ENCODE measurements around the gene ZNF440.
"Not testable (repeated sequence)": the region's sequence is repeated elsewhere in the genome, so short reads cannot be mapped to it uniquely, and the experiment has no call there.

Gene ZNF440

GRCh38 chr19:11814700-11815035 is 595 bp downstream of the ZNF440 start:
- no peak for DNase-seq
- in situ Hi-C loops (cut with HindIII; ENCODE audit: low pct_ligation_motif_present, low pct_unique_long_range_greater_than_20kb, low sequenced_read_pairs), result no loop called here

GRCh38 chr19:11821474-11822109 is 7.5 kb downstream of the ZNF440 start:
- no peak for DNase-seq
- in situ Hi-C loops (cut with HindIII; ENCODE audit: low pct_ligation_motif_present, low pct_unique_long_range_greater_than_20kb, low sequenced_read_pairs), result no loop called here

- in situ Hi-C loops (cut with HindIII; ENCODE audit: low pct_ligation_motif_present, low pct_unique_long_range_greater_than_20kb, low sequenced_read_pairs), result not testable (repeated sequence)
These were observed 15.1 kb downstream of the ZNF440 start for GRCh38 chr19:11828957-11829876.

GRCh38 chr19:11832253-11832912 is 18.3 kb downstream of the ZNF440 start:
- no peak for DNase-seq
- in situ Hi-C loops (cut with HindIII; ENCODE audit: low pct_ligation_motif_present, low pct_unique_long_range_greater_than_20kb, low sequenced_read_pairs), result no loop called here

More at GRCh38 chr19:11828957-11829876, 15.1 kb downstream of the ZNF440 start:
- DNase-seq, result not testable (repeated sequence)

GRCh38 chr19:11833541-11833940 is 19.5 kb downstream of the ZNF440 start:
- in situ Hi-C loops (cut with HindIII; ENCODE audit: low pct_ligation_motif_present, low pct_unique_long_range_greater_than_20kb, low sequenced_read_pairs), result no loop called here
- DNase-seq, result no peak

- in situ Hi-C loops (cut with HindIII; ENCODE audit: low pct_ligation_motif_present, low pct_unique_long_range_greater_than_20kb, low sequenced_read_pairs); DNase-seq: not testable (repeated sequence)
These were observed 21.6 kb downstream of the ZNF440 start for GRCh38 chr19:11835626-11836066.

- in situ Hi-C loops (cut with HindIII; ENCODE audit: low pct_ligation_motif_present, low pct_unique_long_range_greater_than_20kb, low sequenced_read_pairs), result no loop called here
- DNase-seq, result no peak
These were observed 29.6 kb downstream of the ZNF440 start for GRCh38 chr19:11843722-11844121.

- DNase-seq; in situ Hi-C loops (cut with HindIII; ENCODE audit: low pct_ligation_motif_present, low pct_unique_long_range_greater_than_20kb, low sequenced_read_pairs): not testable (repeated sequence)
These were observed 33.5 kb downstream of the ZNF440 start for GRCh38 chr19:11847615-11848014.

- no peak for DNase-seq
- in situ Hi-C loops (cut with HindIII; ENCODE audit: low pct_ligation_motif_present, low pct_unique_long_range_greater_than_20kb, low sequenced_read_pairs), result no loop called here
These were observed 34.1 kb downstream of the ZNF440 start for GRCh38 chr19:11848200-11848593.

- in situ Hi-C loops (cut with HindIII; ENCODE audit: low pct_ligation_motif_present, low pct_unique_long_range_greater_than_20kb, low sequenced_read_pairs), result no loop called here
- DNase-seq, result no peak
These were observed 34.8 kb downstream of the ZNF440 start, which contains the start of gene ZNF439 for GRCh38 chr19:11848594-11849469. ZNF439 (plus strand) TSS chr19:11848726; CDS start chr19:11848868, 142 bp downstream.

- in situ Hi-C loops (cut with HindIII; ENCODE audit: low pct_ligation_motif_present, low pct_unique_long_range_greater_than_20kb, low sequenced_read_pairs); DNase-seq: not testable (repeated sequence)
These were observed 36.2 kb downstream of the ZNF440 start for GRCh38 chr19:11850289-11850688.

GRCh38 chr19:11853358-11853757 is 39.3 kb downstream of the ZNF440 start:
- in situ Hi-C loops (cut with HindIII; ENCODE audit: low pct_ligation_motif_present, low pct_unique_long_range_greater_than_20kb, low sequenced_read_pairs), result no loop called here
- no peak for DNase-seq

GRCh38 chr19:11856596-11857250 is 42.6 kb downstream of the ZNF440 start:
- in situ Hi-C loops (cut with HindIII; ENCODE audit: low pct_ligation_motif_present, low pct_unique_long_range_greater_than_20kb, low sequenced_read_pairs), result no loop called here
- no peak for DNase-seq

GRCh38 chr19:11860721-11861120 is 46.6 kb downstream of the ZNF440 start:
- in situ Hi-C loops (cut with HindIII; ENCODE audit: low pct_ligation_motif_present, low pct_unique_long_range_greater_than_20kb, low sequenced_read_pairs), result no loop called here
- no peak for DNase-seq

GRCh38 chr19:11861301-11861700 is 47.2 kb downstream of the ZNF440 start:
- no peak for DNase-seq
- in situ Hi-C loops (cut with HindIII; ENCODE audit: low pct_ligation_motif_present, low pct_unique_long_range_greater_than_20kb, low sequenced_read_pairs), result no loop called here

GRCh38 chr19:11867766-11868165 is 53.7 kb downstream of the ZNF440 start:
- in situ Hi-C loops (cut with HindIII; ENCODE audit: low pct_ligation_motif_present, low pct_unique_long_range_greater_than_20kb, low sequenced_read_pairs); DNase-seq: not testable (repeated sequence)

GRCh38 chr19:11868188-11868587 is 54.1 kb downstream of the ZNF440 start:
- no peak for DNase-seq
- in situ Hi-C loops (cut with HindIII; ENCODE audit: low pct_ligation_motif_present, low pct_unique_long_range_greater_than_20kb, low sequenced_read_pairs), result no loop called here

- in situ Hi-C loops (cut with HindIII; ENCODE audit: low pct_ligation_motif_present, low pct_unique_long_range_greater_than_20kb, low sequenced_read_pairs), result no loop called here
- no peak for DNase-seq
These were observed 58.6 kb downstream of the ZNF440 start for GRCh38 chr19:11872624-11873023.
